ENCODE measurements around the gene TNIK. TPM values are rescaled to one million over a fixed set of nuclear protein-coding genes. Genes with fewer than 3 reads are reported as not detected.

The TNIK gene
- total RNA-seq, 1 donor from 2014 or later, result 15.5 TPM

DNA sequence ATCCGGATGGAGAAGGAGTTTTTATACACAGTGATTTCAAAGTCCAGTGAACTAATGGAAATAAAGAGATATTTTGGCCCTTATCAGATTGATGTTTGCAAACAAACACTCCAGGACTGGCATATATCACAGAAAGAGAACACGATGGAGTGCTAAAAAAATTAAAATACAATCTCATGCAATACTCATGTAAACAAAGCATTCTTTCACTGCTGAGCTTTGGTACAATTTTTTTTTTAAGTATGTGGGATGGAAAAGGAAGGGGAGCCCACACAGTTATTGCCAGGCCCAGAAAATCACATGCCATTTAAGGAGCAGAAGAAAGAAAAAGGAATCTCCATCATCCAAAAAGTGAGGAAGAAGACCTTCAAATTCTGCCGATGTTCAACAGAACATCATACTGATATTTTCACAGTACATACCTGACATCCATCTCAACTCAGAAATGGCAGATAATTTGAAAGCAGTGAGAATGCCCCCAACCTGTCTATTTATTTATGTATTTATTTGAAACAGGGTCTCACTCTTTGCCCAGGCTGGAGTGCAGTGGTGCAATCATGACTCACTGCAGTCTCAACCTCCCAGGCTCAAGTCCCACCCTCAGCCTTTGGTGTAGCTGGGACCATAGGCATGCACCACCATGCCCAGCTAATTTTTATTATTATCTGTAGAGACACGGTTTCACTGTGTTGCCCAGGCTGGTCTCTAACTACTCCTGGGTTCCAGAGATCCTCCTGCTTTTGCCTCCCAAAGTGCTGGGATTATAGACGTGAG lies 326.2 kb downstream of the TNIK start:
- Mint-ChIP-seq H3K36me3 (ENCODE audit: unreplicated experiment) (peaks cover 16% of the 10 kb centered on the region), H3K27ac (ENCODE audit: unreplicated experiment) (peak overlapping the region; percentile 21), H3K9me3 (ENCODE audit: unreplicated experiment) (peaks cover 7% of the 10 kb centered on the region), H3K4me1 (ENCODE audit: unreplicated experiment) (peaks cover 44% of the 10 kb centered on the region), H3K27me3 (ENCODE audit: unreplicated experiment) (no peaks in the 10 kb centered on the region), H3K4me3 (ENCODE audit: unreplicated experiment) (no peak overlapping the region)
- no peak for DNase-seq (ENCODE audit: extremely low spot score, unreplicated experiment)
- TF ChIP-seq, protein P1, sequence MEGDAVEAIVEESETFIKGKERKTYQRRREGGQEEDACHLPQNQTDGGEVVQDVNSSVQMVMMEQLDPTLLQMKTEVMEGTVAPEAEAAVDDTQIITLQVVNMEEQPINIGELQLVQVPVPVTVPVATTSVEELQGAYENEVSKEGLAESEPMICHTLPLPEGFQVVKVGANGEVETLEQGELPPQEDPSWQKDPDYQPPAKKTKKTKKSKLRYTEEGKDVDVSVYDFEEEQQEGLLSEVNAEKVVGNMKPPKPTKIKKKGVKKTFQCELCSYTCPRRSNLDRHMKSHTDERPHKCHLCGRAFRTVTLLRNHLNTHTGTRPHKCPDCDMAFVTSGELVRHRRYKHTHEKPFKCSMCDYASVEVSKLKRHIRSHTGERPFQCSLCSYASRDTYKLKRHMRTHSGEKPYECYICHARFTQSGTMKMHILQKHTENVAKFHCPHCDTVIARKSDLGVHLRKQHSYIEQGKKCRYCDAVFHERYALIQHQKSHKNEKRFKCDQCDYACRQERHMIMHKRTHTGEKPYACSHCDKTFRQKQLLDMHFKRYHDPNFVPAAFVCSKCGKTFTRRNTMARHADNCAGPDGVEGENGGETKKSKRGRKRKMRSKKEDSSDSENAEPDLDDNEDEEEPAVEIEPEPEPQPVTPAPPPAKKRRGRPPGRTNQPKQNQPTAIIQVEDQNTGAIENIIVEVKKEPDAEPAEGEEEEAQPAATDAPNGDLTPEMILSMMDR (IDR thresholded peaks at IDR 0.05), result no peak

DNA sequence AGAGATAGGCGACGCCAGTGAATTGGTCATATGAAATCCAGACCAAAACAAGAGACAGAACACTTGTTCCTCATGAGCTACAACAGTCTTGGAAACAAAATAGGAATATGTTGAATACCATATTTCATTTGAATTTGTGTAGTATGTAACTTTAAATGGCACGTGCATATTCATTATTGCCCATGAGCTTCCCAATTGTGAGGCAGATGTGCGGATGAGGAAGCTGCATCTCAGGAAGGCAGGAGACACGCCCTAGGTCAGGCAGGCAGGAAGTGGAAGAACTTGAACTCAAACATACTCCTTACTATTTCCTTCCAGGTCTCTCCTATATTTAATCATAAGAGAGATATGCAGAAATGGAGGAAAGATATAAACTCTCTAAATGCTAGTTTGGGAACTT lies 326.9 kb downstream of the TNIK start:
- Mint-ChIP-seq H3K4me3 (ENCODE audit: unreplicated experiment) (no peak overlapping the region), H3K27ac (ENCODE audit: unreplicated experiment) (no peak overlapping the region), H3K9me3 (ENCODE audit: unreplicated experiment) (peaks cover 7% of the 10 kb centered on the region), H3K27me3 (ENCODE audit: unreplicated experiment) (no peaks in the 10 kb centered on the region), H3K4me1 (ENCODE audit: unreplicated experiment) (peaks cover 44% of the 10 kb centered on the region), H3K36me3 (ENCODE audit: unreplicated experiment) (peaks cover 18% of the 10 kb centered on the region)
- no peak for DNase-seq (ENCODE audit: extremely low spot score, unreplicated experiment)
- TF ChIP-seq, protein P1 (IDR thresholded peaks at IDR 0.05), result no peak

DNA sequence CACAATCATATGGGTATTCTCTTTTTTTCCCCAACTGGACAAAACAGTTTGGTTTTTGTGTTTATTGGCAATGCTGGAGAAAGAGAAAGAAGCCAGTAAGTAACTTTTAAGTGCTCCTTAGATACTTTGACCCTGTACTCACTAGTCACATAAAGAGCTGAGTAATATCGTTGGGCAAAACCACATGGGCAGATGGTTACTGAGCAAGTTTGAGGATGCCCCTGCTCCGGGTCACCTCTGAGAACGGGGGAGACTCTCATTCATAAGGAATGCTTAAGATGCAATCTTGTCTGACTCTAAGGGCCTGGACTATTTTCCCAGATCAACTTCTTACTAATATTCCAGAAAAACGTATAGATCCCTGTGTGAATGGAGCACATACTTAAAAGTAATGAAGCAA lies 327.3 kb downstream of the TNIK start:
- Mint-ChIP-seq H3K4me3 (ENCODE audit: unreplicated experiment) (no peak overlapping the region), H3K36me3 (ENCODE audit: unreplicated experiment) (peaks cover 18% of the 10 kb centered on the region), H3K9me3 (ENCODE audit: unreplicated experiment) (peaks cover 7% of the 10 kb centered on the region), H3K4me1 (ENCODE audit: unreplicated experiment) (peaks cover 44% of the 10 kb centered on the region), H3K27me3 (ENCODE audit: unreplicated experiment) (no peaks in the 10 kb centered on the region), H3K27ac (ENCODE audit: unreplicated experiment) (no peak overlapping the region)
- DNase-seq (ENCODE audit: extremely low spot score, unreplicated experiment), result no peak
- TF ChIP-seq, protein P1 (IDR thresholded peaks at IDR 0.05), result no peak

DNA sequence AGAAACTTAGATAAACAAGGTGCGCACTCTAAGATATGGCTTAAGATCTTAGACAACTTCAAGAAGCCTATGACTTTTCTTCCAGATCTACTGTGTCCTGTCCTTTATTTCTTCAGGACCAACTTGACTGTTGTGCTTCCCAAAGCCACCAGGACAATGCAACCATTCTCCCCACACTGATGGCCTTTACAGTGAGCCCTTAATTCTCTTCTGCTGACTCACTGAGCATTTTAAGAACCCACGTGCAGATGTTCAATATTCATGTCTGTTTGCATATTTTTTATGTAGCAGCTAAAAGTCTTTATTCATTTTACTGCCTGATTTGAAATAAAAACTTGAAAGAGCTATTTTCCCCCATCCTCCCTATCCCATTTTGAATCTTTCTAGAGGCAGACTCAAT lies 330.4 kb downstream of the TNIK start:
- DNase-seq (ENCODE audit: extremely low spot score, unreplicated experiment), result no peak
- Mint-ChIP-seq H3K4me3 (ENCODE audit: unreplicated experiment) (no peak overlapping the region), H3K9me3 (ENCODE audit: unreplicated experiment) (peaks cover 7% of the 10 kb centered on the region), H3K27ac (ENCODE audit: unreplicated experiment) (no peak overlapping the region), H3K27me3 (ENCODE audit: unreplicated experiment) (no peaks in the 10 kb centered on the region), H3K36me3 (ENCODE audit: unreplicated experiment) (peaks cover 12% of the 10 kb centered on the region), H3K4me1 (ENCODE audit: unreplicated experiment) (peaks cover 34% of the 10 kb centered on the region)
- TF ChIP-seq, protein P1 (IDR thresholded peaks at IDR 0.05), result no peak

DNA sequence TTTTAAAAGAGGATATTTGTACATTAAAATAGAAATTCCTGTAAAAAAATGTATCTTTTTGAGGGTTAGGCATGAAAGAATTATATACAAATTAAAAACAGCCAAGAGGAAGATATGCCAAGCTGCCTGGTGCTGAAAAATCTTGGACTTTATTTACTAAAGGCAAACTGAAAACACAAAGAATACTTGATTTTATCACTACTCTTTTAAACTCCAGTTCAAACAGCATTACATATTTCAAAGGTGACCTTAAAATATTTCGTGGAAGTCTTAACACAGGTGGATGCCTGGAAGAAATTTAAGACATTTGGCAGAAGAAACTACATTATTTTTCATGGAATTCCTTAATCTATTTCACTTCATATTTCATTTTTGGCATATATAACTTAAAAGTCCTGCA lies 332.6 kb downstream of the TNIK start:
- no peak for DNase-seq (ENCODE audit: extremely low spot score, unreplicated experiment)
- no peak overlapping the region for H3K27ac Mint-ChIP-seq (ENCODE audit: unreplicated experiment)
- no peaks in the 10 kb centered on the region for H3K27me3 Mint-ChIP-seq (ENCODE audit: unreplicated experiment)
- H3K9me3 Mint-ChIP-seq (ENCODE audit: unreplicated experiment), result peaks cover 7% of the 10 kb centered on the region
- no peak overlapping the region for H3K4me3 Mint-ChIP-seq (ENCODE audit: unreplicated experiment)
- TF ChIP-seq, protein P1 (IDR thresholded peaks at IDR 0.05), result no peak
- H3K36me3 Mint-ChIP-seq (ENCODE audit: unreplicated experiment), result peaks cover 22% of the 10 kb centered on the region
- peaks cover 19% of the 10 kb centered on the region for H3K4me1 Mint-ChIP-seq (ENCODE audit: unreplicated experiment)
